HUES6 (cell line): ENCODE measurements around the gene KRTAP5-6.
"Not testable (repeated sequence)": the region's sequence is repeated elsewhere in the genome, so short reads cannot be mapped to it uniquely, and the experiment has no call there.

Experiments used
- H3K27ac ChIP-seq: 2 replicates; pipeline ENCODE4 v1.7.0; 2013; ENCODE audit warnings: low read depth, mild to moderate bottlenecking, low read length, inconsistent platforms
- H3K27me3 ChIP-seq: 2 replicates; pipeline ENCODE4 v1.6.1; 2013; ENCODE audit warnings: low read length; ENCODE audit not compliant: control insufficient read depth, insufficient read depth
- H3K36me3 ChIP-seq: 2 replicates; pipeline ENCODE4 v1.6.1; 2013; ENCODE audit warnings: low read length; ENCODE audit not compliant: control insufficient read depth, insufficient read depth
- H3K4me1 ChIP-seq: 2 replicates; pipeline ENCODE4 v1.6.1; 2013; ENCODE audit warnings: low read length; ENCODE audit not compliant: control insufficient read depth, insufficient read depth
- H3K4me3 ChIP-seq: 2 replicates; pipeline ENCODE4 v1.5.1; 2013; ENCODE audit warnings: low read depth, low read length
- H3K9ac ChIP-seq: one replicate; pipeline ENCODE4 v1.6.1; 2013; ENCODE audit warnings: mild to moderate bottlenecking, low read length
- H3K9me3 ChIP-seq: 2 replicates; pipeline ENCODE4 v1.6.1; 2013; ENCODE audit warnings: low read depth, low read length; ENCODE audit not compliant: control insufficient read depth, insufficient read depth

Gene KRTAP5-6

DNA sequence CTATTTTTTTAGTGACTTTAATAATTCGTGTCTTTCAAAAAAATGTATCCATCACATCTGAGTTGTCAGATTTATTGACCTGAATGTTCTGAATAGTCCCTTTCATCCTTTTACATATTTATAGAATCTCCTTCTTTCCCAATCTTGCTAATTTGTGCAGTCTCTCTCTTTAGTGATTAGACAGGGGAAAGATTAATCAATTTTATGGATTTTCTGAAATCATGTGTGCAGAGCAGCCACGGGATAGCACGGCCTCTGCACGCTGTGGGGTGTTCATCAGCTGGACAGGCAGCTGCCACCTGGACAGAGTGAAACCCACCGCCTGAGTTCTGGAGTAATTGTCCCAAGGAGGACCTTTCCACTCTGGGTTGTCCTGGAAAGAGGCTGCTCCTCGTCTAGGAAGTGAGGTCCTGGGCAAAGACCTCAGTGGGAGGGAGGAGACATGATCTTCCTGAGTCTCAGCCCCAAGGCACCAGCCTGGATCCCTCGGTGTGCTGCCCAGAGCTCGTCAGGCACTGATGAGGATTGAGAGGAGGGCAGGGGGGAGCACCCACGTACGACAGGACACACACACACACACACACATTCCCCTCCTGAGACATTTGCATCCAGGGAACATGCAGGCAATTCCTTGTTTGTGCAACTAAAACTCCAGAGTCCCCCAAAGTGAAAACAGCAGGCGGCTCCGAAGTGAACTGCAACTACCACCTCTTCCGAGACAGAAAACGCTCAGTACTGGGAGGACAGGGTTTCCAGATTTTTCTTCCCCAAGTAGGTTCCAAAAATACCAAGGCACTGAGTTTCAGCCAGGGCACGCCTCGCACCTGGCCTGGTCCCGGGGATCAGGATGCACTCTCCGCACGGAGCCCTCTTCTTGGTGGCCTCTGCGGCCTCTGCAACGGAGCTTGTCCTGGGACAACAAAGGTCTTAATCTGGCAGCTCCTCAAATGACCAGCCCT, 22.5 kb upstream of the KRTAP5-6 start:
- Histone ChIP-seq H3K4me1 (no peaks in the 10 kb centered on the region), H3K27me3 (peaks cover 17% of the 10 kb centered on the region), H3K36me3 (no peaks in the 10 kb centered on the region), H3K4me3 (no peak overlapping the region), H3K9ac (no peak overlapping the region), H3K27ac (no peak overlapping the region), H3K9me3 (no peaks in the 10 kb centered on the region)

- H3K27me3 ChIP-seq, result peaks cover 11% of the 10 kb centered on the region; the same call in 1 of the 2 replicates
These were observed 21.3 kb upstream of the KRTAP5-6 start for GRCh38 chr11:1675536-1676228.

DNA sequence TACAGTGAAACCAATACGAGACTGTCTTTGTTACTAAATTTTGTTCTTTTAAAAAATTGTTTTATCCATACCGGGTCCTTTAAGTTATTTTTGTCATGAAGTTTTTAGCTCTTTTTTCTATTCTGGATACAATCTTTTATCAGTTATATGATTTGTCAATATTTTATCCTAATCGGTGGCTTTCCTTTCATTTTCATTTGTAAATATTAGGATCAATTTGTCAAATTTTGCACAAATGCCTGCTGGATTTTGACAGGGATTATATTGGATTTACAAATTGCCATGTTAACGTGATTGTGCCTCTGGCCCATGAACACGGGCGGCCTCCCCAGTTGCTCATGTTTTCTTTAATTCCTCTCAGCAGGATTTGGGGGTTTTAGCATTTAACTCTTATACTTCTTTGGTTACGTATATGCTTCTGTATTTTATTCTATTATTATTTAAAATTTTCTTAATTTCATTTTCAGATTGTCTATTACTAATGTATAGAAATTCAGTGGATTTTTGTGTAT, 20.7 kb upstream of the KRTAP5-6 start:
- Histone ChIP-seq H3K9me3 (no peaks in the 10 kb centered on the region), H3K36me3 (no peaks in the 10 kb centered on the region), H3K4me3 (no peak overlapping the region), H3K9ac (no peak overlapping the region), H3K27ac (no peak overlapping the region), H3K27me3 (peaks cover 11% of the 10 kb centered on the region; the same call in 1 of the 2 replicates), H3K4me1 (no peaks in the 10 kb centered on the region)

More at GRCh38 chr11:1675536-1676228, 21.3 kb upstream of the KRTAP5-6 start:
- Histone ChIP-seq H3K36me3 (no peaks in the 10 kb centered on the region), H3K4me1 (no peaks in the 10 kb centered on the region), H3K27ac (no peak overlapping the region), H3K9ac (no peak overlapping the region), H3K4me3 (no peak overlapping the region), H3K9me3 (no peaks in the 10 kb centered on the region)

DNA sequence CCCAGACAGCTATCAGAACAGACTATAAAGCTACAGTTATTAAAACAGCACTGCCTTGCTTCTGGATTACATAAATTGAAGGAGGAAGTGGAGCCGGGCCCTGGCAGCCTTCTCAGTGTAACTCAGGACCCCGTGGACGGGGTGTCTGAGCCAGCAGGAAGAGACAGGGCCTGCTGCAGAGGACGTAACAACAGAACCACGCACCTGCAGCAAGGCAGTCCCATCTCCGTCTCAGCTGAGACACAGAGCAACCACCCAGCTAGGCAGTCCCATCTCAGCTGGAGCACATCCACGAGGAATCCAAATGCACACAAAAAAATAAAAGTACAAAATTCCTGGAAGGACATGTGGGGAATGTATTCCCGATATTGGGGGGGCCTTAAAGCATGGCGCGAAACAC, 17.1 kb upstream of the KRTAP5-6 start:
- H3K27ac ChIP-seq, result no peak overlapping the region
- no peak overlapping the region for H3K4me3 ChIP-seq
- no peak overlapping the region for H3K9ac ChIP-seq
- H3K36me3 ChIP-seq, result no peaks in the 10 kb centered on the region
- H3K27me3 ChIP-seq, result no peaks in the 10 kb centered on the region
- H3K9me3 ChIP-seq, result no peaks in the 10 kb centered on the region
- H3K4me1 ChIP-seq, result peaks cover 5% of the 10 kb centered on the region; the same call in 1 of the 2 replicates

DNA sequence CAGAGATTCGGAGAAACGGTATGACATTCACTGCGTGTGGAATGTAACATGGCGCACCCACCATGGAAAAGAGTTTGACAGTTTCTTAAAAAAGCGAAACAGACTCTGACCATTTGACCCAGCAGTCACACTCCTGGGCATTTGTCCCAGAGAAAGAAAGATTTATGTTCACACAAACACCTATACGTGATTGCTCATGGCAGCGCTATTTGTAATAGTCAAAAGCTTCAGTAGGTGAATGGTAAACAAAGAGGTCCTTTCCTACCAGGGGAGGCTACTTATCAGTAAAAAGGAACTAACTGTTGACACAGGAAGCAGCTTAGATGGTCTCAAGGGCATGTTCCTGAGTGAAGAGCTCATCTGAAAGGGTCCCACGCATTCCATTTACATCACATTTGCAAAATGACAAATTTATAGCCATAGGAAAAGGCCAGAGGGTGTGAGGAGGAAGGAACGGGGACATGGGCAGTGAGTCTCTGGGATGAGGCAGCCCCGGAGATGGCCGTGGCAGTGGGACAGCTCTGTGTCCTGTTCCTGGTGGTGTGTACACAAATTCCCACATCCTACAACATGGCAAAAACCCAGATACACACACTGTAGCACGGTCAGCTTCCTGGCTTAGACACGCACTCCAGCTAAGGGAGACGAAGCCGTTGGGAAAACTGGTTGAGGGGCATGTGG, 14.6 kb upstream of the KRTAP5-6 start:
- H3K27ac ChIP-seq, result no peak overlapping the region
- H3K9ac ChIP-seq, result no peak overlapping the region
- H3K9me3 ChIP-seq, result no peaks in the 10 kb centered on the region
- peaks cover 5% of the 10 kb centered on the region; the same call in 1 of the 2 replicates for H3K4me1 ChIP-seq
- no peaks in the 10 kb centered on the region for H3K36me3 ChIP-seq
- no peak overlapping the region for H3K4me3 ChIP-seq
- H3K27me3 ChIP-seq, result no peaks in the 10 kb centered on the region

- H3K9me3 ChIP-seq, H3K27me3 ChIP-seq, H3K9ac ChIP-seq, H3K36me3 ChIP-seq, H3K27ac ChIP-seq, H3K4me1 ChIP-seq, H3K4me3 ChIP-seq: not testable (repeated sequence)
These were observed 13.8 kb upstream of the KRTAP5-6 start for GRCh38 chr11:1683216-1683615.

DNA sequence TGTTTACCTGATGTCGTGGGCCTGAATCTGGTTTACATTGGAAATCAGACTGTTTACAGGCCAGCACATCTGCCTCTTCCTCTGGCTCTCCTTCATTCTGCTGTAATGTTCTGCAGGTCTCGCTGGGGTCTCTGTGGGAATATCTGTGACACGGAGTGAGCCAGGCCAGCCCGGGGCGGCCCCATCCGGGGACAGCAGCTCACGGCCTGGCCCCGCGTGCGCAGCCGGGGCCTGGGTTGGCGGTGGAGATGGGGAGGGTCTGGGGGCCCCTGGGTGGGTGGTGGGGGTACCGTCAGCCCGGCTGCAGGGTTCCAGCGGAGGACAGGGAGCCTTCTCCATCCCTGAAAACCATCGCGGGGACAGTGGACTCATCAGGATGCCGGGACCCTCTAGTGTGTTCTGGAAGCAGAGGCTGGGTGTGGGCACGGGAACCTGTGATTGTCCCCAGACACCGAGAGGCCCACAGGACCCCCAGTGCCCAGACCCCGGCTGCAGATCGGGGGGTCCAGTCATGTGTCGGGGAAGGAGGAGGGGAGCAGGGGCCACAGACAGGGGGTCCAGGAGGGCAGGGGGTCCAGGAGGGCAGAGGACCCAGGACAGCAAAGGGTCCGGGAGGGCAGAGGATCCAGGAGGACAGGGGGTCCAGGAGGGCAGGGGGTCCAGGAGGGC, 13.0 kb upstream of the KRTAP5-6 start:
- H3K4me1 ChIP-seq, H3K9ac ChIP-seq, H3K36me3 ChIP-seq, H3K4me3 ChIP-seq, H3K27me3 ChIP-seq, H3K27ac ChIP-seq, H3K9me3 ChIP-seq: not testable (repeated sequence)

DNA sequence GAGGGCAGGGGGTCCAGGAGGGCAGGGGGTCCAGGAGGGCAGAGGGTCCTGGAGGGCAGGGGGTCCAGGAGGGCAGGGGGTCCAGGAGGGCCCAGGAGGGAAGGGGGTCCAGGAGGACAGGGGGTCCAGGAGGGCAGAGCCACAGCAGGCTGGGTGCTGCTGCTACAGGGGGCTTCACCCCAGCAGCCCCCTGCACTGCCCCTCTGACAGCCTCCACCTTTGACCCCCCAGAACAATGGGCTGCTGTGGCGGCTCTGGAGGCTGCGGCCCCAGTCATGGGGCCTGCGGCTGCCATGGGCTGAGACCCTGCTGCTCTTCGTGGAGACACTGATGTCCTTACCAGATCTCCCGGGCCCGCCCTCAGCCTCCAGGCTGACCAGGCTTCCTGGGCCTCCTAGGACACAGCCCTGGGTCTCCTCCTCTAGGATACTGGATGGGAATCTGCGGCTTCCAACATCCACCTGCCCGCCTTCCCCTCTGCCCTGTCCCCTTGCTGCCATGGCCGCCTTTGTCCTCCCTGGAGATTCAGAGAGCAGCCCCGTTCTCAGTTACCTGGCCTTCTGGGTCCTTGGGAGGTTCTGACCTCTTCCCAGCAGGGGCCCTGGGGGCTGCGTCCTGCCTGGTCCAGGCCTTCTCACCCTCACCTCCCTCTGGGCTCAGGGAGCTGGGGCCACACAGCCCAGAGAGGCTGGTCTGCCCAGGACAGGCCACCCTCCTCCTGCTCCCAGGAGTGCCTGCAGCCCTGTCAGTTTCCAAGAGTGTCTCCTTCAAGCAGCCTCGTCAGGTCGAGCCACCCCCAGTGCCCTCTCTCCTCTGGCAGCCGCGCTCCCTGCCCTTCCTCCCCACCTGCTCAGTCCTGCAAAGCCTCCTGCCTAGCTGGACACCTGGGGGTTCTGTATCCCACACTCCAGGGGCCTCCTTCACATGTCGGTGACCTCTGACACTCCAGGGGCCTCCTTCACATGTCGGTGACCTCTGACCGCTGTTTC, 11.8 kb upstream of the KRTAP5-6 start:
- not testable (repeated sequence) for H3K36me3 ChIP-seq, H3K4me3 ChIP-seq, H3K9ac ChIP-seq, H3K9me3 ChIP-seq, H3K27me3 ChIP-seq, H3K27ac ChIP-seq, H3K4me1 ChIP-seq

- not testable (repeated sequence) for H3K9me3 ChIP-seq, H3K27me3 ChIP-seq, H3K4me1 ChIP-seq, H3K4me3 ChIP-seq, H3K27ac ChIP-seq, H3K36me3 ChIP-seq, H3K9ac ChIP-seq
These were observed 10.8 kb upstream of the KRTAP5-6 start for GRCh38 chr11:1686220-1686619.
